Thoracic aorta (tissue), 2 donors: ENCODE results near the gene KLHL20. TPM values are rescaled to one million over a fixed set of nuclear protein-coding genes. Genes with fewer than 3 reads are reported as not detected.
"Not testable (repeated sequence)": the region's sequence is repeated elsewhere in the genome, so short reads cannot be mapped to it uniquely, and the experiment has no call there.

Source experiments
- ATAC-seq: fragments of 150-250 bp; one replicate; pipeline ENCODE4 v1.8.0; 2017; ENCODE audit warnings: low read depth; ENCODE audit not compliant: insufficient number of reproducible peaks, low FRiP score
- DNase-seq: peaks from one replicate; pipeline ENCODE4 v3.0.0-alpha.2; 2020; ENCODE audit warnings: low spot score
- H3K27ac ChIP-seq, 2 donors: fragments of 200-600 bp; sonication (generic); 1 replicate in 1 of 2; 2 replicates in 1 of 2; pipeline ENCODE4 v1.5.1; 2016; ENCODE audit warnings: mild to moderate bottlenecking in 2 of 2, moderate library complexity in 2 of 2
- H3K27me3 ChIP-seq: fragments of 200-600 bp; sonication (generic); replicated peaks from 2 replicates; pipeline ENCODE4 v1.6.0; 2016; ENCODE audit warnings: mild to moderate bottlenecking; ENCODE audit not compliant: insufficient read depth
- H3K36me3 ChIP-seq: fragments of 200-600 bp; sonication (generic); one replicate; pipeline ENCODE4 v1.5.1; 2016
- H3K4me1 ChIP-seq, 2 donors: fragments of 200-600 bp; sonication (generic); 1 replicate in 1 of 2; 2 replicates in 1 of 2; pipeline versions ENCODE4 v1.5.1 to v1.6.0; 2016; ENCODE audit warnings: low read depth in 2 of 2, mild to moderate bottlenecking in 1 of 2; ENCODE audit not compliant: control insufficient read depth in 1 of 2
- H3K4me3 ChIP-seq: fragments of 200-600 bp; sonication (generic); 2 replicates; pipeline ENCODE4 v1.5.1; 2016; ENCODE audit warnings: mild to moderate bottlenecking
- H3K9me3 ChIP-seq: fragments of 200-600 bp; sonication (generic); 2 replicates; pipeline ENCODE4 v1.5.1; 2016
- total RNA-seq, 2 donors: library from RNA; depleted of rRNA; stranded (reverse); fragments of >200 nt; gene quantifications; one replicate each; pipeline versions ENCODE4 v1.1.0 to v1.2.3, GENCODE V29; 2016
- TF ChIP-seq, protein P1 (sequence below): fragments of 200-600 bp; sonication (generic); IDR thresholded peaks from one replicate; pipeline ENCODE4 v1.5.1; 2019; ENCODE audit warnings: antibody characterized with exemption

Gene KLHL20
- total RNA-seq, 2 donors from 2014 or later, result 21.1 to 75.8 TPM

DNA sequence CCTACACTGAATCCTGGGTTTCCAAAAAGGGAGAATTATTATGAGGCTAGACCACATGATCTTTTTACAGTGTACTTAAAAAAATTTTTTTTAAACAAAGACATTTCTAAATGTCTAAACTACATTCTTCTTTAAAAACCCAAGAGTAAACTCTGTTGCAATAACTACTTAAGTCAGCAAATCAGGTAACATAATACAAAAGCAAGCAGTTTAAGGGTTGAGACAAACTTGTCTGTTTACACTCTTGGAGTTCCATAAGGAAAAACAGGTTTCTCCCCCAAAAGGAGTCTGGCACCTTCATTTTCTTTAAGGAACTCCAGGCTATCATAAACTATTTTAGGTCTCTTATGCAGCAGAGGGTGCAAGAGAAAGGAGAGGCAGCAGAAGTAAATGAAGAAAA is 32.6 kb upstream of the KLHL20 start:
- ATAC-seq, result no peak
- no peak overlapping the region for H3K27ac ChIP-seq
- H3K36me3 ChIP-seq, result no peaks in the 10 kb centered on the region

DNA sequence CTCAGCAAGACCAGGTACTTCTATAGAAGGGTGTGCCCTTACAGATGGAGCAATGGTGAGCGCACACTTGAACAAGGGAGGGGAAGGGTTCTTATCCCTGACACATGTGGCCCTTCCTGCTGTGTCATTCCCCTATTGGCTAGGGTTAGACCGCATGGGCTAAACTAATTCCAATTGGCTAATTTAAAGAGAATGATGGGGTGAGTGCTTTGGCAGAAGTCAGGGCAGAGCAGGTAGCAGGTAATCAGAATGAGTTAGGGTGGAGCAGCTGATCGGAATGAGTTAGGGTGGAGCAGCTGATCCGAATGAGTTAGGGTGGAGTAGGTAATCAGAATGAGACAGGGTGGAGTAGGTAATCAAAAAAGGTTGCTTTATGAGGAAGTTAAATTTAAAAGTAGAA is 30.9 kb upstream of the KLHL20 start:
- H3K9me3 ChIP-seq, H3K27ac ChIP-seq, H3K27me3 ChIP-seq, ATAC-seq, H3K4me1 ChIP-seq, H3K4me3 ChIP-seq, DNase-seq, H3K36me3 ChIP-seq: not testable (repeated sequence)

More for the DNA sequence above, 32.6 kb upstream of the KLHL20 start:
- Histone ChIP-seq H3K4me1 (no peaks in the 10 kb centered on the region), H3K9me3 (no peaks in the 10 kb centered on the region), H3K4me3 (no peak overlapping the region), H3K27me3 (no peaks in the 10 kb centered on the region)
- TF ChIP-seq, protein P1, sequence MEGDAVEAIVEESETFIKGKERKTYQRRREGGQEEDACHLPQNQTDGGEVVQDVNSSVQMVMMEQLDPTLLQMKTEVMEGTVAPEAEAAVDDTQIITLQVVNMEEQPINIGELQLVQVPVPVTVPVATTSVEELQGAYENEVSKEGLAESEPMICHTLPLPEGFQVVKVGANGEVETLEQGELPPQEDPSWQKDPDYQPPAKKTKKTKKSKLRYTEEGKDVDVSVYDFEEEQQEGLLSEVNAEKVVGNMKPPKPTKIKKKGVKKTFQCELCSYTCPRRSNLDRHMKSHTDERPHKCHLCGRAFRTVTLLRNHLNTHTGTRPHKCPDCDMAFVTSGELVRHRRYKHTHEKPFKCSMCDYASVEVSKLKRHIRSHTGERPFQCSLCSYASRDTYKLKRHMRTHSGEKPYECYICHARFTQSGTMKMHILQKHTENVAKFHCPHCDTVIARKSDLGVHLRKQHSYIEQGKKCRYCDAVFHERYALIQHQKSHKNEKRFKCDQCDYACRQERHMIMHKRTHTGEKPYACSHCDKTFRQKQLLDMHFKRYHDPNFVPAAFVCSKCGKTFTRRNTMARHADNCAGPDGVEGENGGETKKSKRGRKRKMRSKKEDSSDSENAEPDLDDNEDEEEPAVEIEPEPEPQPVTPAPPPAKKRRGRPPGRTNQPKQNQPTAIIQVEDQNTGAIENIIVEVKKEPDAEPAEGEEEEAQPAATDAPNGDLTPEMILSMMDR, result no peak
- DNase-seq, result no peak

DNA sequence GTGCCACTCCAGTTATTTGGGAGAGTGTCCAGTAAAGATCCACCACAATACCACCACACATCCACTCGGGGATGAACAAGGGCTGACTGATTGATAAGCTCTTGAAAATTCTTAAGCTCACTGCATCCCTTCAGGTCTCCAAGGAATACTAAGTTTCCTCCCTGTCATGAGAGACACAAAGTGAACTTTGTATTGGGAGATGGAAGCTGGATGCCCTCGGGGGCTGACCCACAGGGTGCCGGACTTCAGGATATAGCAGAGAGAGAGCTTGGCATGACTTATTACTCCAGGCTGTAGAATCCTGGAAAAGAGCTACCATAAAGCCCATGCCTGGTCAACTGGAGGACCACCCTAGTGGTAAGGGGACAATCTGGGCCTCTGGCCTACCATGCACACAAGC is 29.7 kb upstream of the KLHL20 start:
- H3K27me3 ChIP-seq, H3K4me3 ChIP-seq, ATAC-seq, DNase-seq, H3K27ac ChIP-seq, H3K4me1 ChIP-seq, H3K36me3 ChIP-seq, H3K9me3 ChIP-seq: not testable (repeated sequence)

DNA sequence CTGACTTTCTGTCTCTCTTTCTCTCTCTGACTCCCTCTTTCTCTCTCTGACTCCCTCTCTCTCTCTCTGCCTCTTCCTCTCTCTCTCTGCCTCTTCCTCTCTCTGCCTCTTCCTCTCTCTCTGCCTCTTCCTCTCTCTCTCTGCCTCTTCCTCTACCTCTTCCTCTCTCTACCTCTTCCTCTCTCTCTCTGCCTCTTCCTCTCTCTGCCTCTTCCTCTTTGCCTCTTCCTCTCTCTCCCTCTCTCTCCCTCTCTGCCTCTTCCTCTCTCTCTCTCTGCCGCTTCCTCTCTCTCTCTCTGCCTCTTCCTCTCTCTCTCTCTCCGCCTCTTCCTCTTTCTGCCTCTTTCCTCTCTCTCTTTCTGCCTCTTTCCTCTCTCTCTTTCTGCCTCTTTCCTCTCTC is 26.5 kb upstream of the KLHL20 start:
- Histone ChIP-seq H3K4me1 (no peaks in the 10 kb centered on the region), H3K27ac (no peak overlapping the region), H3K9me3 (no peaks in the 10 kb centered on the region), H3K36me3 (no peaks in the 10 kb centered on the region), H3K27me3 (no peaks in the 10 kb centered on the region), H3K4me3 (no peak overlapping the region)
- ATAC-seq (no peak), DNase-seq (no peak)
- TF ChIP-seq, protein P1, result no peak

DNA sequence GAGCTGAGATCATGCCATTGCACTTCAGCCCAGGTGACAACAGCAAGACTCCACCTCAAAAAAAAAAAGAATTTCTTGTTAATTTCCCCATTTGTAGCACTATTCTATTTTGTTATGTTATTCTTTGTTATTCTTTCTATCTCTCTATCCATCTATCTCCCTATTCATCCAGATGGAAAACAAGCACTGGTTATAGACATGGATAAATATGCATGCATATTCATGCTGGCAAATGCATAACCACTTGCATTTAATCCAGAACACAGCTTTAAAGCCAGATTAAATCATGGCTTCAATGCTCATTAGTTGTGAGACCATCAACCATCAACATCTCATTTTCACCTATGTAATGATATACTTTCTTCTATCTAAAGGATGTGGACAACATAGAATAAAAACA is 21.5 kb upstream of the KLHL20 start:
- Histone ChIP-seq H3K9me3 (no peaks in the 10 kb centered on the region), H3K36me3 (no peaks in the 10 kb centered on the region), H3K4me3 (no peak overlapping the region), H3K27me3 (no peaks in the 10 kb centered on the region), H3K4me1 (no peaks in the 10 kb centered on the region), H3K27ac (no peak overlapping the region)
- TF ChIP-seq, protein P1, result no peak
- no peak for DNase-seq
- no peak for ATAC-seq

DNA sequence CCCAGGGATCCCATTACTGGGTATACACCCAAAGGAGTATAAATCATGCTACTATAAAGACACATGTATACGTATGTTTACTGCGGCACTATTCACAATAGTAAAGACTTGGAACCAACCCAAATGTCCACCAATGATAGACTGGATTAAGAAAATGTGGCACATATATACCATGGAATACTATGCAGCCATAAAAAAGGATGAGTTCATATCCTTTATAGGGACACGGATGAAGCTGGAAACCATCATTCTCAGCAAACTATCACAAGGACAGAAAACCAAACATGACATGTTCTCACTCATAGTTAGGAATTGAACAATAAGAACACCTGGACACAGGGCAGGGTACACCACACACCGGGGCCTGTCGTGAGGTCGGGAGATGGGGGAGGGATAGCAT is 13.5 kb upstream of the KLHL20 start:
- not testable (repeated sequence) for ATAC-seq, H3K36me3 ChIP-seq, H3K27ac ChIP-seq, H3K4me3 ChIP-seq, DNase-seq, H3K9me3 ChIP-seq, H3K4me1 ChIP-seq, H3K27me3 ChIP-seq

DNA sequence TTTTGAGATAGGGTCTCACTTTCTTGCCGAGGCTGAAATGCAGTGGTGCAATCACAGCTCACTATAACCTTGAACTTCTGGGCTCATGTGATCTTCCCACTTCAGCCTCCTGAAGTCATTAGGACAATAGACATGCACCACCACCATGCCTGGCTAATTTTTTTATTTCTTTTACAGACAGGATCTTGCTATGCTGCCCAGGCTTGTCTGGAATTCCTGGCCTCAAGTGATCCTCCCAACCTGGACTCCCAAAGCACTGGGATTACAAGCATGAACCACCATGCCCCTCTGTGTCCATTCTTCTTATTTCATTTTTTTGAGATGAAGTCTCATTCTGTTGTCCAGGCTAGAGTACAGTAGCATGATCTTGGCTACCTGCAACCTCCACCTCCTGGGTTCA is 12.0 kb upstream of the KLHL20 start:
- Histone ChIP-seq H3K9me3 (no peaks in the 10 kb centered on the region), H3K27me3 (no peaks in the 10 kb centered on the region), H3K27ac (no peak overlapping the region), H3K4me3 (no peak overlapping the region), H3K4me1 (no peaks in the 10 kb centered on the region), H3K36me3 (no peaks in the 10 kb centered on the region)
- TF ChIP-seq, protein P1, result no peak
- DNase-seq (no peak), ATAC-seq (no peak)
